WTC11 (cell line): ENCODE data around the gene H2AZ2. TPM values are rescaled to one million over a fixed set of nuclear protein-coding genes. Genes with fewer than 3 reads are reported as not detected.
A peak's percentile ranks its signal among the peaks of the same experiment; 100 is the strongest.

Experiments used
- ATF1 ChIP-seq: sonication (generic); formaldehyde crosslinking; IDR thresholded peaks from 2 replicates; pipeline ENCODE4 v1.8.1; 2023; ENCODE audit warnings: mild to moderate bottlenecking, moderate library complexity, missing genetic modification reagents
- EMX1 ChIP-seq: fragments of 250-450 bp; sonication (Bioruptor Pico); IDR thresholded peaks from 2 replicates; pipeline ENCODE4 v1.8.0; 2021; ENCODE audit warnings: mild to moderate bottlenecking
- ESRRA ChIP-seq: sonication (generic); formaldehyde crosslinking; IDR thresholded peaks from 2 replicates; pipeline ENCODE4 v1.8.1; 2022; ENCODE audit warnings: mild to moderate bottlenecking, missing genetic modification reagents, borderline replicate concordance
- ETV6 ChIP-seq: sonication (generic); formaldehyde crosslinking; IDR thresholded peaks from 2 replicates; pipeline ENCODE4 v1.8.1; 2022; ENCODE audit warnings: mild to moderate bottlenecking, missing genetic modification reagents
- FOXK1 ChIP-seq: sonication (generic); formaldehyde crosslinking; IDR thresholded peaks from 2 replicates; pipeline ENCODE4 v1.8.0; 2022; ENCODE audit warnings: mild to moderate bottlenecking, moderate library complexity, missing genetic modification reagents
- FOXP1 ChIP-seq: sonication (generic); formaldehyde crosslinking; IDR thresholded peaks from 2 replicates; pipeline ENCODE4 v1.8.0; 2022; ENCODE audit warnings: missing genetic modification reagents, mild to moderate bottlenecking, moderate library complexity, borderline replicate concordance
- FOXP4 ChIP-seq: sonication (generic); formaldehyde crosslinking; IDR thresholded peaks from 2 replicates; pipeline ENCODE4 v1.8.0; 2022; ENCODE audit warnings: mild to moderate bottlenecking, missing genetic modification reagents
- GABPB1 ChIP-seq: sonication (generic); formaldehyde crosslinking; IDR thresholded peaks from 2 replicates; pipeline ENCODE4 v1.8.1; 2023; ENCODE audit warnings: mild to moderate bottlenecking, missing genetic modification reagents
- KAT7 ChIP-seq: sonication (generic); formaldehyde crosslinking; IDR thresholded peaks from 2 replicates; pipeline ENCODE4 v1.8.1; 2023; ENCODE audit warnings: missing genetic modification reagents, mild to moderate bottlenecking, borderline replicate concordance
- MXD4 ChIP-seq: fragments of 250-450 bp; sonication (Bioruptor Pico); IDR thresholded peaks from 2 replicates; pipeline ENCODE4 v1.8.0; 2021; ENCODE audit warnings: mild to moderate bottlenecking, moderate library complexity, borderline replicate concordance
- NR2C2 ChIP-seq: sonication (generic); formaldehyde crosslinking; IDR thresholded peaks from 2 replicates; pipeline ENCODE4 v1.8.0; 2022; ENCODE audit warnings: mild to moderate bottlenecking, missing genetic modification reagents
- NR3C1 ChIP-seq: sonication (generic); formaldehyde crosslinking; conservative IDR thresholded peaks from 2 replicates; pipeline ENCODE4 v1.8.1; 2023; ENCODE audit warnings: low read depth, mild to moderate bottlenecking, missing genetic modification reagents
- OVOL2 ChIP-seq: fragments of 250-450 bp; sonication (Bioruptor Pico); IDR thresholded peaks from 2 replicates; pipeline ENCODE4 v1.9.0; 2021; ENCODE audit warnings: mild to moderate bottlenecking, borderline replicate concordance
- RORB ChIP-seq: fragments of 250-450 bp; sonication (Bioruptor Pico); IDR thresholded peaks from 2 replicates; pipeline ENCODE4 v1.9.0; 2021; ENCODE audit warnings: mild to moderate bottlenecking
- SMAD4 ChIP-seq: sonication (generic); formaldehyde crosslinking; IDR thresholded peaks from 2 replicates; pipeline ENCODE4 v1.8.0; 2022; ENCODE audit warnings: mild to moderate bottlenecking, missing genetic modification reagents
- TEAD1 ChIP-seq: sonication (generic); formaldehyde crosslinking; IDR thresholded peaks from 2 replicates; pipeline ENCODE4 v1.8.0; 2022; ENCODE audit warnings: mild to moderate bottlenecking, missing genetic modification reagents
- TP53 ChIP-seq: sonication (generic); formaldehyde crosslinking; IDR thresholded peaks from 2 replicates; pipeline ENCODE4 v1.8.1; 2023; ENCODE audit warnings: mild to moderate bottlenecking, missing genetic modification reagents
- ZBTB21 ChIP-seq: sonication (generic); formaldehyde crosslinking; IDR thresholded peaks from 2 replicates; pipeline ENCODE4 v1.8.1; 2023; ENCODE audit warnings: mild to moderate bottlenecking, missing genetic modification reagents, borderline replicate concordance
- ZNF121 ChIP-seq: sonication (generic); formaldehyde crosslinking; IDR thresholded peaks from 2 replicates; pipeline ENCODE4 v1.8.0; 2023; ENCODE audit warnings: missing genetic modification reagents
- ZNF219 ChIP-seq: sonication (generic); formaldehyde crosslinking; IDR thresholded peaks from 2 replicates; pipeline ENCODE4 v1.8.0; 2023; ENCODE audit warnings: missing genetic modification reagents, mild to moderate bottlenecking, borderline replicate concordance
- ZNF423 ChIP-seq: fragments of 250-450 bp; sonication (Bioruptor Pico); IDR thresholded peaks from 2 replicates; pipeline ENCODE4 v2.1.2; 2022; ENCODE audit warnings: mild to moderate bottlenecking, moderate library complexity
- ZNF512 ChIP-seq: sonication (generic); formaldehyde crosslinking; IDR thresholded peaks from 2 replicates; pipeline ENCODE4 v1.8.1; 2022; ENCODE audit warnings: missing genetic modification reagents, borderline replicate concordance
- ZNF671 ChIP-seq: fragments of 250-450 bp; sonication (Bioruptor Pico); IDR thresholded peaks from 2 replicates; pipeline ENCODE4 v1.8.0; 2021; ENCODE audit warnings: mild to moderate bottlenecking
- total RNA-seq: library from RNA; stranded (reverse); gene quantifications from 3 replicates; pipeline ENCODE4 v1.2.3, GENCODE V29; 2021
- TF ChIP-seq, protein P1 (sequence below): sonication (generic); formaldehyde crosslinking; IDR thresholded peaks from 2 replicates; pipeline ENCODE4 v1.8.1; 2023; ENCODE audit warnings: mild to moderate bottlenecking, missing genetic modification reagents, moderate library complexity
- TF ChIP-seq, protein P2 (sequence below): sonication (generic); formaldehyde crosslinking; IDR thresholded peaks from 2 replicates; pipeline ENCODE4 v1.8.0; 2023; ENCODE audit warnings: missing genetic modification reagents
- TF ChIP-seq, protein P3 (sequence below): sonication (generic); formaldehyde crosslinking; IDR thresholded peaks from 2 replicates; pipeline ENCODE4 v1.8.1; 2022; ENCODE audit warnings: mild to moderate bottlenecking, missing genetic modification reagents, moderate library complexity, borderline replicate concordance

H2AZ2 gene
- total RNA-seq, 1 experiment from 2014 or later, result 178 TPM

DNA sequence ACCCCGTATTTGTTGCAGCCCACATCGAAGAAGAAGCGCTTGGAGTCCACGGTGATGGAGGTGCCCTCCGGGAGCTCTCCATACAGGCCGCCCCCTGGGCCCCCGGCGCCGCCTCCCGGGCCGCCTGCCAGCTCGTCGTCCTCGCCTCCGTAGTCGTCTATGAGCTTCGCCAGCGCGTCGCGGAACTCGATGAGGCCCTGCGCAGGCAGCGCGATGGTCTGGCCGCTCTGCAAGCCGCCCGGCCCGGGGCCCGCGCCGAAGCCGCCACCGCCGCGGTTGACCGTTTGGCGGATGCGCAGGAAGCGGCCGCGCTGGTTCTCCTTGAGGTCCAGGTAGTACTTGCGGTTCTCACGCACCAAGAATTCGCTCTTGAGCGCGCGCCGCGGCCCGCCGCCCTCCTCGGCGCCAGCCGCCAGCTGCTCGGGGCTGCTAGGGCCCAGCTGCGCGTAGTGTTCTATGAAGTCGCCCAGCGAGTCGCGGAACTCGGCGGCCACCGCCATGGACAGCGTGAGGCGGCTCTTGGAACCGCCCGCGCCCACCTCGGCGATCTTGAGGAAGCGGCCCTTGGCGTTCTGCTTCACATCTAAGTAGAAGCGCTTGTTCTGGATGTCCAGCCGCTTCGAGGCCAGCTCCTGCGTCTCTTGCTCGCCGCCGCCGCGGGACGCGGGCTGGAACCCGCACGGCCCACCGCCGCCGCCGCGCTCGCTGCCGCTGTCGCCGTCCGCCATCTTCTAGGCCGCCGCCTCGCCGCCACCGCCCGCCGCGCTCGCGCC is 36.9 kb upstream of the H2AZ2 start (continued):
- peak; percentile 48; the same call in 1 of the 2 replicates for TF ChIP-seq SMAD4 (CRISPR knock-in tag)
- TF ChIP-seq EMX1, result no peak
- TF ChIP-seq GABPB1 (CRISPR knock-in tag), result no peak
- TF ChIP-seq, protein P1, sequence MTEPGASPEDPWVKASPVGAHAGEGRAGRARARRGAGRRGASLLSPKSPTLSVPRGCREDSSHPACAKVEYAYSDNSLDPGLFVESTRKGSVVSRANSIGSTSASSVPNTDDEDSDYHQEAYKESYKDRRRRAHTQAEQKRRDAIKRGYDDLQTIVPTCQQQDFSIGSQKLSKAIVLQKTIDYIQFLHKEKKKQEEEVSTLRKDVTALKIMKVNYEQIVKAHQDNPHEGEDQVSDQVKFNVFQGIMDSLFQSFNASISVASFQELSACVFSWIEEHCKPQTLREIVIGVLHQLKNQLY, result no peak
- TF ChIP-seq NR3C1 (CRISPR knock-in tag), result no peak
- TF ChIP-seq KAT7 (CRISPR knock-in tag), result 0 out of 2 replicates have a peak, but pooled peaks have one; percentile 48
- TF ChIP-seq ESRRA, result no peak
- TF ChIP-seq MXD4 (CRISPR knock-in tag), result no peak
- no peak for TF ChIP-seq ZNF671 (CRISPR knock-in tag)
- no peak for TF ChIP-seq ZNF219 (CRISPR knock-in tag)
- peak; percentile 76; the same call in 1 of the 2 replicates for TF ChIP-seq ATF1 (CRISPR knock-in tag)
- TF ChIP-seq FOXP4 (CRISPR knock-in tag), result no peak
- TF ChIP-seq, protein P2, sequence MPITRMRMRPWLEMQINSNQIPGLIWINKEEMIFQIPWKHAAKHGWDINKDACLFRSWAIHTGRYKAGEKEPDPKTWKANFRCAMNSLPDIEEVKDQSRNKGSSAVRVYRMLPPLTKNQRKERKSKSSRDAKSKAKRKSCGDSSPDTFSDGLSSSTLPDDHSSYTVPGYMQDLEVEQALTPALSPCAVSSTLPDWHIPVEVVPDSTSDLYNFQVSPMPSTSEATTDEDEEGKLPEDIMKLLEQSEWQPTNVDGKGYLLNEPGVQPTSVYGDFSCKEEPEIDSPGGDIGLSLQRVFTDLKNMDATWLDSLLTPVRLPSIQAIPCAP (CRISPR knock-in tag), result no peak
- TF ChIP-seq ZNF121 (CRISPR knock-in tag), result no peak
- TF ChIP-seq, protein P3, sequence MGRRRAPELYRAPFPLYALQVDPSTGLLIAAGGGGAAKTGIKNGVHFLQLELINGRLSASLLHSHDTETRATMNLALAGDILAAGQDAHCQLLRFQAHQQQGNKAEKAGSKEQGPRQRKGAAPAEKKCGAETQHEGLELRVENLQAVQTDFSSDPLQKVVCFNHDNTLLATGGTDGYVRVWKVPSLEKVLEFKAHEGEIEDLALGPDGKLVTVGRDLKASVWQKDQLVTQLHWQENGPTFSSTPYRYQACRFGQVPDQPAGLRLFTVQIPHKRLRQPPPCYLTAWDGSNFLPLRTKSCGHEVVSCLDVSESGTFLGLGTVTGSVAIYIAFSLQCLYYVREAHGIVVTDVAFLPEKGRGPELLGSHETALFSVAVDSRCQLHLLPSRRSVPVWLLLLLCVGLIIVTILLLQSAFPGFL, result no peak
- TF ChIP-seq NR2C2, result no peak
- TF ChIP-seq ZNF512 (CRISPR knock-in tag), result no peak
- no peak for TF ChIP-seq FOXP1 (CRISPR knock-in tag)
- TF ChIP-seq ETV6, result no peak
- TF ChIP-seq ZNF423 (CRISPR knock-in tag), result no peak
- TF ChIP-seq OVOL2 (CRISPR knock-in tag), result no peak
- TF ChIP-seq FOXK1 (CRISPR knock-in tag), result no peak
- no peak for TF ChIP-seq TP53 (CRISPR knock-in tag)
- 0 out of 2 replicates have a peak, but pooled peaks have one; percentile 14 for TF ChIP-seq TEAD1
- no peak for TF ChIP-seq RORB
- TF ChIP-seq ZBTB21, result no peak
- TF ChIP-seq, all 79 proteins: peak for 7
